GM19397 (cell line): ENCODE results near the gene SKIDA1.

ENCODE experiments used
- ATAC-seq: cut with Tn5 transposase; IDR thresholded peaks from one replicate; pipeline ENCODE4 v1.9.1; 2021; ENCODE audit warnings: mild to moderate bottlenecking, moderate library complexity; ENCODE audit not compliant: unreplicated experiment

SKIDA1 gene

GRCh38 chr10:21502348-21502740 lies 23.1 kb downstream of the SKIDA1 start:
- no peak for ATAC-seq

GRCh38 chr10:21501731-21502347 lies 23.6 kb downstream of the SKIDA1 start:
- no peak for ATAC-seq

GRCh38 chr10:21501091-21501490 lies 24.4 kb downstream of the SKIDA1 start:
- ATAC-seq, result no peak

GRCh38 chr10:21500578-21500910 lies 24.9 kb downstream of the SKIDA1 start:
- no peak for ATAC-seq

GRCh38 chr10:21499701-21500577 lies 25.5 kb downstream of the SKIDA1 start:
- ATAC-seq, result no peak

GRCh38 chr10:21498986-21499385 lies 26.5 kb downstream of the SKIDA1 start:
- ATAC-seq, result no peak

- ATAC-seq, result no peak
These were observed 27.1 kb downstream of the SKIDA1 start for GRCh38 chr10:21498377-21498776.

GRCh38 chr10:21497177-21497807 lies 28.2 kb downstream of the SKIDA1 start:
- ATAC-seq, result no peak

GRCh38 chr10:21496343-21497176 lies 28.9 kb downstream of the SKIDA1 start:
- ATAC-seq, result peak; percentile 41

GRCh38 chr10:21495752-21496342 lies 29.6 kb downstream of the SKIDA1 start:
- peak; percentile 75 for ATAC-seq

GRCh38 chr10:21495002-21495751 lies 30.3 kb downstream of the SKIDA1 start:
- no peak for ATAC-seq

GRCh38 chr10:21494191-21495001 lies 31.1 kb downstream of the SKIDA1 start:
- ATAC-seq, result no peak

- ATAC-seq, result no peak
These were observed 31.7 kb downstream of the SKIDA1 start for GRCh38 chr10:21493784-21494183.

- no peak for ATAC-seq
These were observed 33.1 kb downstream of the SKIDA1 start for GRCh38 chr10:21492421-21492820.

GRCh38 chr10:21490711-21491105 lies 34.8 kb downstream of the SKIDA1 start:
- no peak for ATAC-seq

GRCh38 chr10:21490028-21490710 lies 35.3 kb downstream of the SKIDA1 start:
- no peak for ATAC-seq

- ATAC-seq, result no peak
These were observed 36.5 kb downstream of the SKIDA1 start for GRCh38 chr10:21488957-21489446.

- ATAC-seq, result no peak
These were observed 37.1 kb downstream of the SKIDA1 start for GRCh38 chr10:21488246-21488956.
